Tibial nerve (tissue), 3 donors: ENCODE results near the gene SEC61A1.

ENCODE experiments used
- CTCF ChIP-seq, 5 experiments: fragments of 200-600 bp in 3 of 5; fragments of 450-650 bp in 2 of 5; sonication (generic) in 3 of 5; IDR thresholded peaks; one replicate each; pipeline ENCODE4 v1.5.1; 2016 to 2019; ENCODE audit warnings: antibody characterized with exemption in 5 of 5, mild to moderate bottlenecking in 3 of 5, moderate library complexity in 2 of 5
- POLR2A ChIP-seq, 2 donors: fragments of 450-650 bp; IDR thresholded peaks; one replicate each; pipeline ENCODE4 v1.6.1; 2017; ENCODE audit warnings: antibody characterized with exemption in 2 of 2, mild to moderate bottlenecking in 2 of 2, moderate library complexity in 2 of 2

GRCh38 chr3:128077665-128078064 lies 25.4 kb downstream of the SEC61A1 start:
- TF ChIP-seq CTCF (IDR thresholded peaks at IDR 0.05) (no peak), POLR2A (IDR thresholded peaks at IDR 0.05) (no peak)
